Upper lobe of left lung (tissue), 6 donors: ENCODE data around the gene FN3K. TPM values are rescaled to one million over a fixed set of nuclear protein-coding genes. Genes with fewer than 3 reads are reported as not detected.

Experiments
- ATAC-seq, 2 donors: fragments of 200-7000 bp; cut with Tn5 transposase; one replicate each; pipeline ENCODE4 v1.9.1; 2022; ENCODE audit warnings: mild to moderate bottlenecking in 2 of 2, moderate library complexity in 2 of 2; ENCODE audit not compliant: low FRiP score in 2 of 2
- DNase-seq, 2 donors: peaks; one replicate each; pipeline ENCODE4 v3.0.0-alpha.2; 2019 to 2020
- H3K27ac ChIP-seq, 4 donors: fragments of 200-600 bp; sonication (generic); one replicate each; pipeline ENCODE4 v1.5.1; 2016 to 2019
- H3K27me3 ChIP-seq, 4 donors: fragments of 200-600 bp; sonication (generic); one replicate each; pipeline ENCODE4 v1.5.1; 2017 to 2019
- H3K36me3 ChIP-seq, 4 donors: fragments of 200-600 bp; sonication (generic); one replicate each; pipeline ENCODE4 v1.5.1; 2016 to 2019
- H3K4me1 ChIP-seq, 4 donors: fragments of 200-600 bp; sonication (generic); one replicate each; pipeline ENCODE4 v1.5.1; 2018 to 2019
- H3K4me3 ChIP-seq, 4 donors: fragments of 200-600 bp; sonication (generic); one replicate each; pipeline ENCODE4 v1.5.1; 2017 to 2019; ENCODE audit warnings: mild to moderate bottlenecking in 2 of 4, moderate library complexity in 1 of 4
- H3K9me3 ChIP-seq, 4 donors: fragments of 200-600 bp; sonication (generic); one replicate each; pipeline ENCODE4 v1.5.1; 2018 to 2019
- EP300 ChIP-seq, 4 donors: sonication (generic); formaldehyde crosslinking; IDR thresholded peaks; one replicate each; pipeline ENCODE4 v1.5.1; 2017; ENCODE audit warnings: antibody characterized with exemption in 4 of 4, control low read depth in 2 of 4
- POLR2A ChIP-seq, 4 donors: fragments of 450-650 bp; IDR thresholded peaks; one replicate each; pipeline ENCODE4 v1.5.1; 2016 to 2017; ENCODE audit warnings: antibody characterized with exemption in 4 of 4, mild to moderate bottlenecking in 2 of 4
- POLR2AphosphoS5 ChIP-seq, 2 donors: sonication (generic); formaldehyde crosslinking; IDR thresholded peaks; one replicate each; pipeline ENCODE4 v1.5.1; 2017; ENCODE audit warnings: antibody characterized with exemption in 2 of 2
- WGBS, 2 donors: methylation state at CpG; one replicate each; pipeline ENCODE4 v1.1.5; 2017 to 2018; 5-methylcytosine and 5-hydroxymethylcytosine counted together
- total RNA-seq, 6 donors: library from RNA; depleted of rRNA in 4 of 6; stranded (reverse); fragments of >200 nt in 4 of 6; gene quantifications; one replicate each; pipeline versions ENCODE4 v1.1.0 to v1.2.1, GENCODE V29; 2016 to 2021
- TF ChIP-seq, protein P1 (sequence below), 6 experiments: fragments of 450-650 bp in 4 of 6; fragments of 200-600 bp in 2 of 6; sonication (generic) in 2 of 6; IDR thresholded peaks; one replicate each; pipeline ENCODE4 v1.5.1; 2016 to 2019; ENCODE audit warnings: antibody characterized with exemption in 6 of 6
- donor health status: DM: no; HTN: no; CAD: no; lungs with moderate emphysema.
- donor health status: DM: no; HTN: yes; CAD: no; lungs with severe emphysema.

FN3K gene
- total RNA-seq, 6 donors from 2014 or later = 10.8 to 63.9 (median 30.7) TPM

DNA sequence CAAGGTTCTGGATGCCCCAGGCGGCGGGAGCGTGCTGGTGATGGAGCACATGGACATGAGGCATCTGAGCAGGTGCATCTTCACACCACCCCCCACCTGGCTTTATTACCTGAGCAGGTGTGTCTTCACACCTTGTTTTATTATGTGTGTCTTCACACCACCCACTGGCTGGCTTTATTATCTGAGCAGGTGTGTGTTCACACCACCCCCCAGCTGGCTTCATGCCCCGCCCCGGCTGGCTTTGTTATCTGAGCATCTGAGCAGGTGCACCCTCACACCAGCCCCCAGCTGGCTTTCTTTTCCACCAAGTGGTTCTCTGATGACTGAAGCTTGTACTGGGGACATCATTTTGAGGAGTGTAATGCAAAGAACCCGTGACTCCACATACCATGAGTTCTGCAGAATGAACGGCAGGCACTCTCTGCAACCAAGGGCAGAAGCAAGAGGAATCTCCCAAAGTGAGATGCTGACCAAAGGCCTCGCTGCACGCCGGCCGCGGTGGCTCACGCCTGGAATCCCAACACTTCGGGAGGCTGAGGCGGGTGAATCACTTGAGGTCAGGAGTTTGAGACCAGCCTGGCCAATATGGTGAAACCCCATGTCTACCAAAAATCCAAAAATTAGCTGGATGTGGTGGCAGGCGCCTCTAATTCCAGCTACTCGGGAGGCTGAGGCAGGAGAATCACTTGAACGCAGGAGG lies 16.3 kb upstream of the FN3K start:
- Histone ChIP-seq H3K4me3 (no peak overlapping the region), H3K9me3 (no peaks in the 10 kb centered on the region), H3K36me3 (peaks cover 0 to 50% (median 31%) of the 10 kb centered on the region in 4 donors), H3K27ac (no peak overlapping the region), H3K27me3 (no peaks in the 10 kb centered on the region), H3K4me1 (peaks cover 12 to 22% (median 17%) of the 10 kb centered on the region in 4 donors)
- DNase-seq (peak in 1 of 2 donors; percentile 79), ATAC-seq (no peak)
- TF ChIP-seq, protein P1, sequence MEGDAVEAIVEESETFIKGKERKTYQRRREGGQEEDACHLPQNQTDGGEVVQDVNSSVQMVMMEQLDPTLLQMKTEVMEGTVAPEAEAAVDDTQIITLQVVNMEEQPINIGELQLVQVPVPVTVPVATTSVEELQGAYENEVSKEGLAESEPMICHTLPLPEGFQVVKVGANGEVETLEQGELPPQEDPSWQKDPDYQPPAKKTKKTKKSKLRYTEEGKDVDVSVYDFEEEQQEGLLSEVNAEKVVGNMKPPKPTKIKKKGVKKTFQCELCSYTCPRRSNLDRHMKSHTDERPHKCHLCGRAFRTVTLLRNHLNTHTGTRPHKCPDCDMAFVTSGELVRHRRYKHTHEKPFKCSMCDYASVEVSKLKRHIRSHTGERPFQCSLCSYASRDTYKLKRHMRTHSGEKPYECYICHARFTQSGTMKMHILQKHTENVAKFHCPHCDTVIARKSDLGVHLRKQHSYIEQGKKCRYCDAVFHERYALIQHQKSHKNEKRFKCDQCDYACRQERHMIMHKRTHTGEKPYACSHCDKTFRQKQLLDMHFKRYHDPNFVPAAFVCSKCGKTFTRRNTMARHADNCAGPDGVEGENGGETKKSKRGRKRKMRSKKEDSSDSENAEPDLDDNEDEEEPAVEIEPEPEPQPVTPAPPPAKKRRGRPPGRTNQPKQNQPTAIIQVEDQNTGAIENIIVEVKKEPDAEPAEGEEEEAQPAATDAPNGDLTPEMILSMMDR (IDR thresholded peaks at IDR 0.05) = no peak
- TF ChIP-seq POLR2AphosphoS5 (IDR thresholded peaks at IDR 0.05) (no peak), POLR2A (IDR thresholded peaks at IDR 0.05) (no peak), EP300 (IDR thresholded peaks at IDR 0.05) (no peak)
- WGBS, 2 donors = 97 to 98% methylated on average over 10 to 18 of the region's 18 CpGs

DNA sequence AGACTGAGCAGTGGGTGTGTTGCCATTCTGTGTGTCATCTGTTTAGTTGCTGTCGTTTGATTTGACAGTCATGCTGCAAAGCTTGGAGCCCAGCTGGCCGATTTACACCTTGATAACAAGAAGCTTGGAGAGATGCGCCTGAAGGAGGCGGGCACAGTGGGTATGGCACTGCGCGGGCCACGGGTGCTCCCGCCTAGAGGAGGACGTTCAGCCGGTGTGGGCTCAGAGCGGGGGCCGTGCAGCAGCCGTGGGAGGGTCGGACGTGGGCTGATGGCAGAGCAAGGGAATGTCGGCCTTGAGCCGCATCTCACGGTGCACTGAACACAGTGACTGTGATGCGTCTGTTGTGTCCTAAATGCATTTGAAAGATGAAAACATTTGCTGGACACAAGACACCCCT lies 15.2 kb upstream of the FN3K start:
- Histone ChIP-seq H3K4me3 (no peak overlapping the region), H3K9me3 (no peaks in the 10 kb centered on the region), H3K27ac (no peak overlapping the region), H3K36me3 (peaks cover 0 to 50% (median 31%) of the 10 kb centered on the region in 4 donors), H3K27me3 (no peaks in the 10 kb centered on the region), H3K4me1 (peaks cover 12 to 22% (median 17%) of the 10 kb centered on the region in 4 donors)
- TF ChIP-seq POLR2A (IDR thresholded peaks at IDR 0.05) = no peak
- TF ChIP-seq POLR2AphosphoS5 (IDR thresholded peaks at IDR 0.05) = no peak
- no peak for TF ChIP-seq EP300 (IDR thresholded peaks at IDR 0.05)
- TF ChIP-seq, protein P1 (IDR thresholded peaks at IDR 0.05) = no peak
- WGBS, 2 donors = 93 to 94% methylated on average over 19 of the region's 19 CpGs
- no peak for ATAC-seq
- peak in 1 of 2 donors; percentile 66 for DNase-seq

DNA sequence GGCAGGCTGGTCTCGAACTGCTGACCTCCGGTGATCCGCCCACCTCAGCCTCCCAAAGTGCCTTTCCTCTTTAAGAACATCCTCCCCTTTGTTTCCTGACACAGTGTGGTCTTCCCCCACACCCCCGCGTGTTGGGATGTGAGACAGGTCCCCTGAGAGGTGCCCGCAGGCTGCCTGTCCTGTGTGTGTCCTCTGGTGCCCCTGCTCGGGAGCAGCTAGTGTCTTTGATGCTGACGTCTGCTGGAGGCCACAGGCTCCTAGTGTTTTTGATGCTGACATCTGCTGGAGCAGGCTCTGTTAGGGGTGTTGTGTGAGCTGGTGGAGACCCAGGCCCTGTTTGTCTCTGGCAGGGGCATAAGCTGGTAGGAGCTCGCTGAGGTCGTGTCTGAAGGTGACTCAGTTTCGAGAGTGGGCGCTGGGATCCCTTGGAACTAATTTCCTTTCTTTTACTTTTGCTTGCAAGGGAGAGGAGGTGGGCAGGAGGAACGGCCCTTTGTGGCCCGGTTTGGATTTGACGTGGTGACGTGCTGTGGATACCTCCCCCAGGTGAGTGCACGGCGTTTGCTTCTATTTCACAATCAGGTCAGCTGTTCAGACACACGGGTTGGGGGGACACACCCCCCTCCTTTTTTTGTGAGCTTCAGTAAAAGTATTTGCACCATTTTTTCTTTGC lies 12.9 kb upstream of the FN3K start:
- no peaks in the 10 kb centered on the region for H3K9me3 ChIP-seq

DNA sequence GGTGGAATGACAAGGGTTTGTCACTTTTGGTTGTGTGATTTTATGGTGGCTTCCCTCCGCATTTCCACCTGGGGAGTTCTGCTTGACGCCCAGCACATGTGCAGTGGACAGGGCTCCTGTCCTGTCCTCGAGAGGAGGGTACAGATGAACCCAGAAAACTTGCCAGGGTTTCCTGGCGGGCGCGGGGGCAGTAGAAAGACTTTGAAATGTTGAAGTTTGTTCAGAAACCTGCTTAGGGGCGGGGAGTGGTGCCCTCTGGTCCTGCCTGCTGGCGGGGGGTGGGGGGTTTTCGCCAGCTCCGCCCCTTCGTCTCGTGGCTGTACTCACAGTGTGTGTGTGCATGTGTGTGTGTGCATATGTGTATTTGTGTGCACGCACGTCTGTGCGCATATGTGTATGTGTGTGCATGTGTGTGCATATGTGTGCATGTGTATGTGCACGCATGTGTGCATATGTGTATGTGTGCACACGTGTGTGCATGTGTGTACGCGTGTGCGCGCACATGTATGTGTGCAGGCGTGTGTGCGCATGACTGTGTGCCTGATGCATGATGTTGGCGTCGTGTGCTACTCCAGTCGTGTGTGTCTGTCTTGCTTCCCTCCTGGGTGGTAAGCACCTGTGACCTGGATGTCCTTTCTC lies 12.1 kb upstream of the FN3K start:
- no peak for DNase-seq
- H3K36me3 ChIP-seq = peaks cover 5 to 77% (median 52%) of the 10 kb centered on the region in 4 donors
- 92 to 94% methylated on average over 26 of the region's 26 CpGs for WGBS, 2 donors
- H3K27me3 ChIP-seq = no peaks in the 10 kb centered on the region
- H3K9me3 ChIP-seq = no peaks in the 10 kb centered on the region
- peaks cover 0 to under 1% (median under 1%) of the 10 kb centered on the region in 4 donors for H3K4me1 ChIP-seq
- ATAC-seq = no peak
- H3K27ac ChIP-seq = no peak overlapping the region
- TF ChIP-seq POLR2AphosphoS5 (IDR thresholded peaks at IDR 0.05) (no peak), EP300 (IDR thresholded peaks at IDR 0.05) (no peak), POLR2A (IDR thresholded peaks at IDR 0.05) (no peak)
- TF ChIP-seq, protein P1 (IDR thresholded peaks at IDR 0.05) = no peak
- H3K4me3 ChIP-seq = no peak overlapping the region

More for the DNA sequence above, 12.9 kb upstream of the FN3K start:
- no peaks in the 10 kb centered on the region for H3K27me3 ChIP-seq
- 87 to 89% methylated on average over 18 to 19 of the region's 19 CpGs for WGBS, 2 donors
- H3K4me1 ChIP-seq = peaks cover 6 to 9% (median 8%) of the 10 kb centered on the region in 4 donors
- DNase-seq (no peak), ATAC-seq (no peak)
- H3K36me3 ChIP-seq = peaks cover 5 to 69% (median 47%) of the 10 kb centered on the region in 4 donors
- no peak for TF ChIP-seq POLR2A (IDR thresholded peaks at IDR 0.05)
- H3K27ac ChIP-seq = no peak overlapping the region
- H3K4me3 ChIP-seq = no peak overlapping the region

DNA sequence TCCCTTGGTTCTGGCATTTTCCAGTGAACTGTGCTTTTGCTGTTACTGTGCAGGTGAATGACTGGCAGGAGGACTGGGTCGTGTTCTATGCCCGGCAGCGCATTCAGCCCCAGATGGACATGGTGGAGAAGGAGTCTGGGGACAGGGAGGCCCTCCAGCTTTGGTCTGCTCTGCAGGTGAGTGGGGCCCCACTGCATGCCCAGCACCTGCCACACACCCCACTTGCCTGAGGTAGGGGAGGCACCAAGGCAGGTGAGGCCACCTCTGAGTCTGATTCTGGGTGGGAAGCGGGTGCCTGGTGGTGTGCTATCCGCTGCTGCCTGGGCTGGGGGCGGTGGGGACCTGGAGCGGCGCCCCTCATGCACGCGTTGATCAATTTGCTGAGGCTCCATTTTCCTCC lies 9.0 kb upstream of the FN3K start:
- H3K4me3 ChIP-seq = no peak overlapping the region
- H3K36me3 ChIP-seq = peaks cover 5 to 64% (median 38%) of the 10 kb centered on the region in 4 donors
- H3K27me3 ChIP-seq = no peaks in the 10 kb centered on the region
- no peak overlapping the region for H3K27ac ChIP-seq
- 92 to 100% methylated on average over 2 to 10 of the region's 10 CpGs for WGBS, 2 donors
- no peaks in the 10 kb centered on the region for H3K9me3 ChIP-seq
- DNase-seq (no peak), ATAC-seq (no peak)
- no peaks in the 10 kb centered on the region for H3K4me1 ChIP-seq
- TF ChIP-seq POLR2A (IDR thresholded peaks at IDR 0.05) (no peak), EP300 (IDR thresholded peaks at IDR 0.05) (no peak), POLR2AphosphoS5 (IDR thresholded peaks at IDR 0.05) (no peak)
- TF ChIP-seq, protein P1 (IDR thresholded peaks at IDR 0.05) = no peak
